Mesothelial cell of epicardium (in vitro differentiated cells): ENCODE measurements around the gene SPON2. TPM values are rescaled to one million over a fixed set of nuclear protein-coding genes. Genes with fewer than 3 reads are reported as not detected.

Experiments
- DNase-seq, 2 experiments: peaks; one replicate each; pipeline ENCODE4 v3.0.0; 2021; ENCODE audit warnings: low spot score in 2 of 2; ENCODE audit not compliant: unreplicated experiment in 2 of 2
- H3K27ac Mint-ChIP-seq: 2 replicates; pipeline ENCODE4 v1.8.0; 2021; ENCODE audit warnings: mixed read lengths
- H3K27me3 Mint-ChIP-seq: 2 replicates; pipeline ENCODE4 v1.8.0; 2021; ENCODE audit warnings: low read depth, mixed read lengths
- H3K36me3 Mint-ChIP-seq: 2 replicates; pipeline ENCODE4 v1.8.0; 2021; ENCODE audit warnings: mixed read lengths
- H3K4me1 Mint-ChIP-seq: 2 replicates; pipeline ENCODE4 v1.8.0; 2021; ENCODE audit warnings: mixed read lengths
- H3K4me3 Mint-ChIP-seq: 2 replicates; pipeline ENCODE4 v1.8.0; 2021; ENCODE audit warnings: mild to moderate bottlenecking, moderate library complexity, mixed read lengths
- H3K9me3 Mint-ChIP-seq: 2 replicates; pipeline ENCODE4 v1.8.0; 2021; ENCODE audit warnings: mixed read lengths
- CTCF ChIP-seq: fragments of 200-600 bp; sonication (generic); IDR thresholded peaks from one replicate; pipeline ENCODE4 v1.5.0; 2021; ENCODE audit warnings: antibody characterized with exemption; ENCODE audit not compliant: unreplicated experiment
- total RNA-seq: library from RNA; stranded (reverse); gene quantifications from 3 replicates; pipeline ENCODE4 v1.2.1, GENCODE V29; 2021

The SPON2 gene
- total RNA-seq, 1 donor from 2014 or later, result 56.4 TPM

- H3K27ac Mint-ChIP-seq, result no peak overlapping the region
- H3K27me3 Mint-ChIP-seq, result peaks cover 72% of the 10 kb centered on the region
- peaks cover 5% of the 10 kb centered on the region for H3K4me1 Mint-ChIP-seq
- H3K9me3 Mint-ChIP-seq, result peaks cover 8% of the 10 kb centered on the region
- DNase-seq, result no peak
- no peak for TF ChIP-seq CTCF
- H3K4me3 Mint-ChIP-seq, result no peak overlapping the region
- peaks cover 1% of the 10 kb centered on the region for H3K36me3 Mint-ChIP-seq
Measured at GRCh38 chr4:1164956-1165545, 7.3 kb downstream of the SPON2 start.

DNA sequence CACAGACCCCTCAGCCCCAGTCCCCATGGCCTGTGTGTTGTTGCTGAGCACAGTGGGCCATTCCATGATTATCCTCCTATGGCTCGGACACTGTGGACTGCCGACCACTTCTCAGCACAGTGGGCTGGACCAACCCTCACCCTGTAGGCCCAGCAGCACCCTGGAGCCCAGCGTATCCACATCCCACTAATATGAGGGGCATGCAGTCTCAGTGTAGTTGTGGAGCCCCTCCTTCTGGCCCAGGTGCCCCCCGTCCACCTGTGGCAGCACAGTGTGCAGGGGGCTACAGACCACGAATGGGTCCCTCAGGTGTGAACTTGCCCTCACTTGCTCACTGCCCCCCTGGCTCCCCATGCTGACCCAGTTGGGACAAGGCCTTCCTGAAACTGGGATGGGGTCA lies 7.9 kb downstream of the SPON2 start:
- H3K27me3 Mint-ChIP-seq, result peaks cover 68% of the 10 kb centered on the region
- peaks cover 8% of the 10 kb centered on the region for H3K9me3 Mint-ChIP-seq
- no peak overlapping the region for H3K27ac Mint-ChIP-seq
- H3K4me3 Mint-ChIP-seq, result no peak overlapping the region
- no peak for TF ChIP-seq CTCF
- DNase-seq, result no peak
- H3K4me1 Mint-ChIP-seq, result peaks cover 5% of the 10 kb centered on the region
- H3K36me3 Mint-ChIP-seq, result peaks cover 1% of the 10 kb centered on the region

GRCh38 chr4:1164040-1164439 lies 8.3 kb downstream of the SPON2 start:
- H3K27me3 Mint-ChIP-seq, result peaks cover 67% of the 10 kb centered on the region
- peaks cover 5% of the 10 kb centered on the region for H3K4me1 Mint-ChIP-seq
- no peak for DNase-seq
- no peak for TF ChIP-seq CTCF
- H3K9me3 Mint-ChIP-seq, result peaks cover 12% of the 10 kb centered on the region
- H3K36me3 Mint-ChIP-seq, result peaks cover 1% of the 10 kb centered on the region
- H3K27ac Mint-ChIP-seq, result no peak overlapping the region
- H3K4me3 Mint-ChIP-seq, result no peak overlapping the region

DNA sequence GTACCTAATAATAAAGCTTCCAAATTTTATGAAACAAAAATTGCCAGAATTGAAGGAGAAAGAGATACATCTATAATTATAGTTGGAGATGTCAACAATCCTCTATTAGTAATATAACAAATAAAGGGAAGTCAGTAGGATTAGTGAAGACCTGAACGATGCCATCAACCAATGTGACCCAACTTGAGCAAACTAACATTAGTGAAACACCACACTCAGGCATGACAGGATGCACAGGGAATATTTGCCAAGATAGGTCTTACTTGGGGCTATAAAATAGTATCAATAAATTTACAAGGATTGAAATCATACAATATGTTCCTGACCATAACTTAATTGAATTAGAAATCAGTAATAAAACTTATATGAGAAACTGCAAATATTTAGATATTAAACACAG lies 12.0 kb downstream of the SPON2 start:
- Mint-ChIP-seq H3K4me3 (no peak overlapping the region), H3K36me3 (peaks cover 6% of the 10 kb centered on the region), H3K9me3 (peaks cover 30% of the 10 kb centered on the region), H3K4me1 (no peaks in the 10 kb centered on the region), H3K27ac (no peak overlapping the region), H3K27me3 (peaks cover 67% of the 10 kb centered on the region)
- no peak for DNase-seq
- TF ChIP-seq CTCF, result no peak

- Mint-ChIP-seq H3K27ac (no peak overlapping the region), H3K4me1 (no peaks in the 10 kb centered on the region), H3K36me3 (peaks cover 5% of the 10 kb centered on the region), H3K4me3 (no peak overlapping the region), H3K9me3 (peaks cover 23% of the 10 kb centered on the region), H3K27me3 (peaks cover 74% of the 10 kb centered on the region)
- DNase-seq, result no peak
- no peak for TF ChIP-seq CTCF
Measured at GRCh38 chr4:1156069-1156468, 16.3 kb downstream of the SPON2 start.

DNA sequence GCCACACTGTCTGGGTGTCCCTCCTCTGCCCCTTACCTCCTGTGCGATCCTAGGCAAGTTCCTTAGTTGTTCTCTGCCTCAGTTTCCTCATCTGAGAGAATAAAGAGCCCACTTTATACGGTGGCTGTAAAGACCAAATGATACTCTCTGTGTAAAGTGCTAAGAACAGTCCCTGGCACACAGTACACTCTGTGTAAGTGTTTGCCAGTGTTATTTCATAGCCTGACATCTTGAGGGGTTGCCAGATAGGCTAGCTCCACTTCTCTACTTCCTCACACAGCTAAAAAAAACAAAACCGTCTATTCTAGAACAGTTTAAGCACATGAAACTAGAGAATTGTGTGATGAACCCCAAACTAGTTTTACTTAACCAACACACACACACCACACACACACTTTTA lies 17.1 kb downstream of the SPON2 start:
- Mint-ChIP-seq H3K36me3 (peaks cover 5% of the 10 kb centered on the region), H3K4me1 (no peaks in the 10 kb centered on the region), H3K4me3 (no peak overlapping the region), H3K27ac (no peak overlapping the region), H3K9me3 (peaks cover 23% of the 10 kb centered on the region), H3K27me3 (peaks cover 72% of the 10 kb centered on the region)
- TF ChIP-seq CTCF, result no peak
- no peak for DNase-seq
